GM23248 (cell line): Measurements from ENCODE around the gene CDYL.

Source experiments
- EZH2 ChIP-seq: fragments of 200-600 bp; sonication (generic); IDR thresholded peaks from 2 replicates; pipeline ENCODE4 v1.6.1; 2018; ENCODE audit warnings: antibody characterized with exemption, mild to moderate bottlenecking; ENCODE audit not compliant: insufficient read depth, poor library complexity, severe bottlenecking
- EZH2phosphoT487 ChIP-seq: fragments of 200-600 bp; sonication (generic); IDR thresholded peaks from 2 replicates; pipeline ENCODE4 v1.6.1; 2018; ENCODE audit warnings: antibody characterized with exemption, moderate library complexity, mild to moderate bottlenecking, low read depth; ENCODE audit not compliant: insufficient read depth

GRCh38 chr6:4852938-4853337 lies 76.7 kb downstream of the CDYL start:
- no peak for TF ChIP-seq EZH2phosphoT487
- no peak for TF ChIP-seq EZH2
